Endothelial cell of umbilical vein (primary cell): Measurements from ENCODE around the gene WRAP53. TPM values are rescaled to one million over a fixed set of nuclear protein-coding genes. Genes with fewer than 3 reads are reported as not detected.

Experiments used
- BruUV-seq: library from RNA; stranded (reverse); fragments of 400-500 nt; replicated peaks from 2 replicates; lab custom pipeline; 2021; lab: Mats Ljungman, UMichigan
- CTCF ChIA-PET: fragments of 300-600, 350-600 bp; sonication (Branson Sonifier 250); formaldehyde crosslinking; loops from one replicate; lab custom pipeline; 2021; ENCODE audit warnings: antibody characterized with exemption, inconsistent platforms; lab: Charles Lee
- POLR2A ChIA-PET: fragments of 300-600, 350-600 bp; sonication (Branson Sonifier 250); formaldehyde crosslinking; loops from one replicate; lab custom pipeline; 2021; ENCODE audit warnings: antibody characterized with exemption, inconsistent platforms; lab: Charles Lee
- DNase-seq: peaks from one replicate; pipeline ENCODE4 v3.0.0-alpha.2; 2011; ENCODE audit warnings: low read depth, low spot score
- FAIRE-seq: peaks from 2 replicates; lab custom pipeline; 2011; peaks lifted over from hg19 to GRCh38; lab: Jason Lieb, UNC
- H2AFZ ChIP-seq: 2 replicates; pipeline ENCODE4 v1.6.0; 2012; ENCODE audit warnings: low read depth, low read length, control low read depth, inconsistent platforms
- H3K27ac ChIP-seq: 2 replicates; pipeline ENCODE4 v1.5.1; 2011; ENCODE audit warnings: low read depth, mild to moderate bottlenecking, control low read depth, low read length, moderate library complexity; ENCODE audit not compliant: insufficient read depth
- H3K27me3 ChIP-seq, 2 experiments: 2 replicates each; pipeline versions ENCODE4 v1.6.0 to v1.6.1; 2011; ENCODE audit warnings: low read length in 2 of 2, mixed read lengths in 1 of 2; ENCODE audit not compliant: control insufficient read depth in 2 of 2, insufficient read depth in 2 of 2
- H3K36me3 ChIP-seq, 2 experiments: 2 replicates in 1 of 2; 3 replicates in 1 of 2; pipeline ENCODE4 v1.5.1; 2011; ENCODE audit warnings: low read length in 2 of 2, mild to moderate bottlenecking in 1 of 2, moderate library complexity in 1 of 2; ENCODE audit not compliant: control insufficient read depth in 2 of 2, insufficient read depth in 2 of 2; ENCODE audit errors: extremely low read depth in 1 of 2
- H3K4me1 ChIP-seq: 3 replicates; pipeline ENCODE4 v1.5.1; 2011; ENCODE audit warnings: mild to moderate bottlenecking, low read length; ENCODE audit not compliant: control insufficient read depth, insufficient read depth; ENCODE audit errors: extremely low read depth
- H3K4me2 ChIP-seq: 2 replicates; pipeline ENCODE4 v1.6.1; 2011; ENCODE audit warnings: low read length, control low read depth, mixed read lengths; ENCODE audit not compliant: insufficient read depth
- H3K4me3 ChIP-seq, 3 experiments: fragments of 200-600 bp in 1 of 3; sonication (generic), shearing (Covaris generic) in 1 of 3; replicated peaks in 1 of 3; 2 replicates each; pipeline ENCODE4 v1.5.1; 2011 to 2016; ENCODE audit warnings: control low read depth in 3 of 3, low read length in 3 of 3, mild to moderate bottlenecking in 2 of 3, inconsistent platforms in 1 of 3, low read depth in 1 of 3, moderate library complexity in 1 of 3; ENCODE audit not compliant: insufficient read depth in 1 of 3
- H3K79me2 ChIP-seq: 2 replicates; pipeline ENCODE4 v1.6.0; 2012; ENCODE audit warnings: low read length, inconsistent platforms; ENCODE audit not compliant: control insufficient read depth, insufficient read depth
- H3K9ac ChIP-seq: replicated peaks from 2 replicates; pipeline ENCODE3; 2011; ENCODE audit warnings: low read length, control low read depth; ENCODE audit not compliant: insufficient read depth; ENCODE audit errors: extremely low read depth
- H3K9me1 ChIP-seq: replicated peaks from 3 replicates; pipeline ENCODE4 v1.6.0; 2011; ENCODE audit warnings: mild to moderate bottlenecking, low read length; ENCODE audit not compliant: control insufficient read depth, insufficient read depth; ENCODE audit errors: extremely low read depth
- H3K9me3 ChIP-seq: replicated peaks from 2 replicates; pipeline ENCODE4 v1.5.1; 2012; ENCODE audit warnings: low read length, inconsistent platforms; ENCODE audit not compliant: control insufficient read depth, insufficient read depth
- H4K20me1 ChIP-seq: replicated peaks from 2 replicates; pipeline ENCODE3; 2011; ENCODE audit warnings: mild to moderate bottlenecking, low read length; ENCODE audit not compliant: control insufficient read depth, insufficient read depth; ENCODE audit errors: extremely low read depth
- CTCF ChIP-seq, 2 donors: IDR thresholded peaks; 1 replicate in 1 of 2; 2 replicates in 1 of 2; pipeline ENCODE4 v1.5.1; 2011; ENCODE audit warnings: low read length in 2 of 2, mild to moderate bottlenecking in 2 of 2, moderate library complexity in 2 of 2, control low read depth in 1 of 2, inconsistent platforms in 1 of 2, low read depth in 1 of 2; ENCODE audit not compliant: insufficient read depth in 1 of 2; ENCODE audit errors: extremely low read depth in 1 of 2
- EZH2 ChIP-seq: IDR thresholded peaks from 2 replicates; pipeline ENCODE4 v1.6.1; 2012; ENCODE audit warnings: borderline replicate concordance, low read depth, mild to moderate bottlenecking, moderate library complexity, low read length, inconsistent platforms; ENCODE audit not compliant: severe bottlenecking
- FOS ChIP-seq: IDR thresholded peaks from 2 replicates; pipeline ENCODE4 v1.6.1; 2011; ENCODE audit warnings: mild to moderate bottlenecking, low read length, moderate library complexity, borderline replicate concordance; ENCODE audit not compliant: insufficient read depth
- GATA2 ChIP-seq: IDR thresholded peaks from 2 replicates; pipeline ENCODE4 v1.7.0; 2011; ENCODE audit warnings: low read depth, mild to moderate bottlenecking, moderate library complexity, mixed read lengths, low read length; ENCODE audit not compliant: insufficient read length, insufficient read depth
- JUN ChIP-seq: IDR thresholded peaks from 2 replicates; pipeline ENCODE4 v1.6.1; 2011; ENCODE audit warnings: borderline replicate concordance, low read depth; ENCODE audit not compliant: insufficient read length, insufficient read depth
- MAX ChIP-seq: IDR thresholded peaks from 2 replicates; pipeline ENCODE4 v1.6.1; 2011; ENCODE audit not compliant: insufficient read depth, insufficient read length
- MYC ChIP-seq: IDR thresholded peaks from one replicate; pipeline ENCODE4 v1.6.1; 2011; ENCODE audit warnings: mild to moderate bottlenecking, low read depth, low read length
- POLR2A ChIP-seq: IDR thresholded peaks from 2 replicates; pipeline ENCODE4 v1.6.1; 2012; ENCODE audit warnings: low read depth, mild to moderate bottlenecking, control low read depth, low read length
- POLR2AphosphoS5 ChIP-seq: IDR thresholded peaks from 2 replicates; pipeline ENCODE4 v1.6.1; 2012; ENCODE audit warnings: low read depth, mild to moderate bottlenecking, control low read depth, low read length, moderate library complexity; ENCODE audit not compliant: insufficient read depth
- dilution Hi-C: fragments of 300-500 bp; cut with MboI; formaldehyde crosslinking; loops from one replicate; pipeline ENCODE4 v1.15.0; 2019; ENCODE audit warnings: low sequenced_read_pairs; ENCODE audit not compliant: extremely low pct_ligation_motif_present
- intact Hi-C: fragments of 100-400 bp; cut with micrococcal nuclease; formaldehyde crosslinking; loops from one replicate; pipeline ENCODE4 v1.10.0; 2022
- polyA plus RNA-seq, 4 experiments: library from polyadenylated mRNA; depleted of rRNA in 3 of 4; stranded (reverse) in 3 of 4; unstranded in 1 of 4; fragments of >200 nt; gene quantifications; 2 replicates each; pipeline versions ENCODE4 v1.2.1 to v1.2.3, GENCODE V29; 2011 to 2012; ENCODE audit warnings: missing spikeins in 1 of 4
- total RNA-seq: library from RNA; stranded (reverse); gene quantifications from 2 replicates; pipeline ENCODE4 v1.2.3, GENCODE V29; 2021

WRAP53 gene
- total and polyA plus RNA-seq, 2 donors (not counting 3 experiments of a cell fraction or from before 2014, with no cell fraction given), result 17.9 to 28.0 TPM

- intact Hi-C loops, result no loop called here
- dilution Hi-C loops, result no loop called here
- Histone ChIP-seq H3K4me2 (no peak overlapping the region), H2AFZ (no peak overlapping the region), H3K9ac (no peak overlapping the region), H3K9me1 (no peaks in the 10 kb centered on the region), H3K27ac (no peak overlapping the region), H3K4me3 (no peak overlapping the region), H4K20me1 (no peaks in the 10 kb centered on the region), H3K4me1 (no peaks in the 10 kb centered on the region), H3K27me3 (peaks cover 2 to 15% of the 10 kb centered on the region in 2 experiments), H3K9me3 (no peaks in the 10 kb centered on the region), H3K36me3 (no peaks in the 10 kb centered on the region), H3K79me2 (no peaks in the 10 kb centered on the region)
- POLR2A ChIA-PET, result no interaction called here
- no peak for FAIRE-seq
- CTCF ChIA-PET, result interaction anchor here (0.6 to 0.8 kb wide), 2 partner anchors 11 to 324 kb away, joined by 3 to 4 read pairs; partner anchors contain the start of gene TMEM256
- DNase-seq, result no peak
- no TSS peak for BruUV-seq
- TF ChIP-seq MAX (no peak), CTCF (IDR thresholded peaks at IDR 0.05; ENCODE audit: extremely low read depth in 1 of 2, insufficient read depth in 1 of 2, low read depth in 1 of 2, low read length in 2 of 2) (no peak), JUN (no peak), POLR2AphosphoS5 (no peak), POLR2A (no peak), FOS (no peak), GATA2 (no peak), MYC (no peak), EZH2 (no peak)
Observed at GRCh38 chr17:7727886-7728285, 39.6 kb downstream of the WRAP53 start.
